Epithelial cell of esophagus (primary cell): ENCODE measurements around the gene NCAPD3.

Experiments used
- DNase-seq: peaks from one replicate; pipeline ENCODE4 v3.0.0; 2010; ENCODE audit warnings: low read depth
- H3K4me3 ChIP-seq: 2 replicates; pipeline ENCODE4 v1.5.1; 2011; ENCODE audit warnings: mild to moderate bottlenecking, low read length, control low read depth
- CTCF ChIP-seq: IDR thresholded peaks from 2 replicates; pipeline ENCODE4 v1.5.1; 2011; ENCODE audit warnings: low read depth, mild to moderate bottlenecking, low read length, control low read depth, inconsistent platforms; ENCODE audit not compliant: insufficient read depth; ENCODE audit errors: missing control alignments

NCAPD3 gene

GRCh38 chr11:134110252-134110815 is 113.4 kb downstream of the NCAPD3 start:
- DNase-seq: no peak
- H3K4me3 ChIP-seq: no peak overlapping the region
- TF ChIP-seq CTCF: no peak
